OCI-LY7 (cell line): ENCODE data around the gene DNAL1. TPM values are rescaled to one million over a fixed set of nuclear protein-coding genes. Genes with fewer than 3 reads are reported as not detected.

ENCODE experiments used
- BruUV-seq: library from RNA; stranded (reverse); fragments of 400-500 nt; replicated peaks from 2 replicates; lab custom pipeline; 2021; lab: Mats Ljungman, UMichigan
- CTCF ChIA-PET: fragments of 300-600 bp; sonication (Branson Sonifier 250); formaldehyde crosslinking; loops from one replicate; lab custom pipeline; 2022; ENCODE audit warnings: antibody characterized with exemption; ENCODE audit not compliant: unreplicated experiment; lab: Charles Lee
- POLR2A ChIA-PET: fragments of 300-600 bp; sonication (Branson Sonifier 250); formaldehyde crosslinking; loops from one replicate; lab custom pipeline; 2022; ENCODE audit warnings: antibody characterized with exemption; lab: Charles Lee
- DNase-seq: peaks from one replicate; pipeline ENCODE4 v3.0.0-alpha.2; 2015; ENCODE audit warnings: low spot score
- H2AFZ ChIP-seq: fragments of 200-600 bp; sonication (generic), shearing (Covaris generic); 2 replicates; pipeline ENCODE4 v1.6.1; 2014; ENCODE audit warnings: mild to moderate bottlenecking, antibody characterized with exemption, low read length, moderate library complexity
- H3K27ac ChIP-seq: fragments of 200-600 bp; sonication (generic); 2 replicates; pipeline ENCODE4 v1.5.1; 2014; ENCODE audit warnings: mixed run types, low read depth, mild to moderate bottlenecking, moderate library complexity, low read length, inconsistent platforms; ENCODE audit not compliant: poor library complexity, severe bottlenecking
- H3K36me3 ChIP-seq: fragments of 200-600 bp; sonication (generic); 2 replicates; pipeline ENCODE4 v1.6.1; 2014; ENCODE audit warnings: mild to moderate bottlenecking, antibody characterized with exemption, low read length, moderate library complexity, mixed read lengths; ENCODE audit not compliant: insufficient read depth
- H3K4me1 ChIP-seq: fragments of 200-600 bp; sonication (generic); 2 replicates; pipeline ENCODE4 v1.5.1; 2014; ENCODE audit warnings: mild to moderate bottlenecking, low read length; ENCODE audit not compliant: insufficient read depth, poor library complexity, severe bottlenecking
- H3K4me2 ChIP-seq: fragments of 200-600 bp; sonication (generic); 2 replicates; pipeline ENCODE4 v1.6.1; 2014; ENCODE audit warnings: mild to moderate bottlenecking, low read length
- H3K4me3 ChIP-seq: fragments of 200-600 bp; sonication (generic); 2 replicates; pipeline ENCODE4 v1.5.1; 2014; ENCODE audit warnings: mild to moderate bottlenecking, low read depth, low read length; ENCODE audit not compliant: poor library complexity, severe bottlenecking
- H3K79me2 ChIP-seq: fragments of 200-600 bp; sonication (generic); 2 replicates; pipeline ENCODE4 v1.6.1; 2016; ENCODE audit warnings: low read depth, mild to moderate bottlenecking, low read length, moderate library complexity, mixed read lengths; ENCODE audit not compliant: insufficient read depth
- H3K9me2 ChIP-seq: fragments of 200-600 bp; sonication (generic); 2 replicates; pipeline ENCODE4 v1.6.1; 2016; ENCODE audit warnings: mild to moderate bottlenecking, low read length, mixed read lengths; ENCODE audit not compliant: insufficient read depth
- H3K9me3 ChIP-seq: fragments of 200-600 bp; sonication (generic); 2 replicates; pipeline ENCODE4 v1.6.1; 2014; ENCODE audit warnings: mild to moderate bottlenecking, mixed run types, low read length, mixed read lengths
- H4K20me1 ChIP-seq: fragments of 200-600 bp; sonication (generic); 2 replicates; pipeline ENCODE4 v1.6.1; 2014; ENCODE audit warnings: mild to moderate bottlenecking, antibody characterized with exemption, low read length, moderate library complexity, mixed read lengths; ENCODE audit not compliant: insufficient read depth
- EZH2phosphoT487 ChIP-seq: fragments of 200-600 bp; sonication (generic); IDR thresholded peaks from 2 replicates; pipeline ENCODE4 v1.6.1; 2018; ENCODE audit warnings: low read depth, borderline replicate concordance, mild to moderate bottlenecking, mixed run types, antibody characterized with exemption, low read length, moderate library complexity, mixed read lengths
- intact Hi-C: fragments of 100-400 bp; cut with micrococcal nuclease; formaldehyde crosslinking; loops from one replicate; pipeline ENCODE4 v1.10.0; 2022; ENCODE audit not compliant: unreplicated experiment
- total RNA-seq, 2 experiments: library from RNA; depleted of rRNA in 1 of 2; stranded (reverse); fragments of >200 nt in 1 of 2; shearing (Covaris generic) in 1 of 2; gene quantifications; 2 replicates each; pipeline ENCODE4 v1.2.3, GENCODE V29; 2014 to 2022
- TF ChIP-seq, protein P1 (sequence below): fragments of 200-600 bp; sonication (generic); conservative IDR thresholded peaks from 2 replicates; pipeline ENCODE4 v1.5.1; 2014; ENCODE audit warnings: mild to moderate bottlenecking, antibody characterized with exemption, low read length, moderate library complexity, mixed read lengths

The DNAL1 gene
- total RNA-seq, 2 experiments from 2014 or later, result 5.6 to 7.5 TPM

DNA sequence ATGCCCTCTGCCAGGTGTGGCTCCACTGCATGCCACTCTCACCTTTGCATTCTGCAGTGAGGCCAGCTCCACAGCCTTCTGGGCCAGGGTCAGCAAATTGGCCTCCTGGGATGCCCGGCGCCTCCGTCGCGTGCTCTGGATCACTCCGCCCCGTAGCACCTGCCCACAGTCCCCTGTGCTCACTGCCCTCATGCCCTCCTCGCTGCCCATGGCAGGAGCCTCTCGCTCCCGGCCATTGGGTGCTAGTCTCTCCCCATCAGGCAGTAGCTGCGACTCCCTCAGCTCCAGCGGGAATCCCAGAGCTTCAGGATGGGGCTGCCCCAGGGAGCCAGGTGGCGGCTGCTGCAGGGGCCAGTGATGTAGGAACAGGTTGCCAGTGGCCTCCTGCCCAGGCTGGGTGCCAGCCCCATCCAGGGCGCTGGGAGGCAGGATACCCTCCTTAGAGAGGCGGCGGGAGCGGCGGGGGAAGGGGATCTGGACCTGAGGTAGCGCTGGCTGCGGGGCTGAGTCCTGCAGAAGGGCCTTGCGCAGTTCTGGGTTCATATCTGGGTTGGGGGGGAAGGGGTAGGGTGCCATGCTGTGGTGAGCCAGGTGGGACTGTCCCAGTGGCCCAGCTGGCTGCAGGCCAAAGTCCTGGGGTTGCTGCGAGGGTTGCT, 93.9 kb downstream of the DNAL1 start:
- peaks cover 29% of the 10 kb centered on the region for H4K20me1 ChIP-seq
- no peak for DNase-seq
- intact Hi-C loops, result no loop called here
- POLR2A ChIA-PET, result no interaction called here
- H3K4me3 ChIP-seq, result no peak overlapping the region
- no peaks in the 10 kb centered on the region for H3K9me2 ChIP-seq
- H3K9me3 ChIP-seq, result no peaks in the 10 kb centered on the region
- H3K79me2 ChIP-seq, result peaks cover 65% of the 10 kb centered on the region
- H2AFZ ChIP-seq, result no peak overlapping the region
- CTCF ChIA-PET, result no interaction called here
- H3K4me2 ChIP-seq, result no peak overlapping the region
- H3K4me1 ChIP-seq, result peaks cover 31% of the 10 kb centered on the region
- H3K36me3 ChIP-seq, result peaks cover 78% of the 10 kb centered on the region
- BruUV-seq, result no TSS peak
- no peak for TF ChIP-seq EZH2phosphoT487
- TF ChIP-seq, protein P1, sequence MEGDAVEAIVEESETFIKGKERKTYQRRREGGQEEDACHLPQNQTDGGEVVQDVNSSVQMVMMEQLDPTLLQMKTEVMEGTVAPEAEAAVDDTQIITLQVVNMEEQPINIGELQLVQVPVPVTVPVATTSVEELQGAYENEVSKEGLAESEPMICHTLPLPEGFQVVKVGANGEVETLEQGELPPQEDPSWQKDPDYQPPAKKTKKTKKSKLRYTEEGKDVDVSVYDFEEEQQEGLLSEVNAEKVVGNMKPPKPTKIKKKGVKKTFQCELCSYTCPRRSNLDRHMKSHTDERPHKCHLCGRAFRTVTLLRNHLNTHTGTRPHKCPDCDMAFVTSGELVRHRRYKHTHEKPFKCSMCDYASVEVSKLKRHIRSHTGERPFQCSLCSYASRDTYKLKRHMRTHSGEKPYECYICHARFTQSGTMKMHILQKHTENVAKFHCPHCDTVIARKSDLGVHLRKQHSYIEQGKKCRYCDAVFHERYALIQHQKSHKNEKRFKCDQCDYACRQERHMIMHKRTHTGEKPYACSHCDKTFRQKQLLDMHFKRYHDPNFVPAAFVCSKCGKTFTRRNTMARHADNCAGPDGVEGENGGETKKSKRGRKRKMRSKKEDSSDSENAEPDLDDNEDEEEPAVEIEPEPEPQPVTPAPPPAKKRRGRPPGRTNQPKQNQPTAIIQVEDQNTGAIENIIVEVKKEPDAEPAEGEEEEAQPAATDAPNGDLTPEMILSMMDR, result no peak
- H3K27ac ChIP-seq, result no peak overlapping the region

DNA sequence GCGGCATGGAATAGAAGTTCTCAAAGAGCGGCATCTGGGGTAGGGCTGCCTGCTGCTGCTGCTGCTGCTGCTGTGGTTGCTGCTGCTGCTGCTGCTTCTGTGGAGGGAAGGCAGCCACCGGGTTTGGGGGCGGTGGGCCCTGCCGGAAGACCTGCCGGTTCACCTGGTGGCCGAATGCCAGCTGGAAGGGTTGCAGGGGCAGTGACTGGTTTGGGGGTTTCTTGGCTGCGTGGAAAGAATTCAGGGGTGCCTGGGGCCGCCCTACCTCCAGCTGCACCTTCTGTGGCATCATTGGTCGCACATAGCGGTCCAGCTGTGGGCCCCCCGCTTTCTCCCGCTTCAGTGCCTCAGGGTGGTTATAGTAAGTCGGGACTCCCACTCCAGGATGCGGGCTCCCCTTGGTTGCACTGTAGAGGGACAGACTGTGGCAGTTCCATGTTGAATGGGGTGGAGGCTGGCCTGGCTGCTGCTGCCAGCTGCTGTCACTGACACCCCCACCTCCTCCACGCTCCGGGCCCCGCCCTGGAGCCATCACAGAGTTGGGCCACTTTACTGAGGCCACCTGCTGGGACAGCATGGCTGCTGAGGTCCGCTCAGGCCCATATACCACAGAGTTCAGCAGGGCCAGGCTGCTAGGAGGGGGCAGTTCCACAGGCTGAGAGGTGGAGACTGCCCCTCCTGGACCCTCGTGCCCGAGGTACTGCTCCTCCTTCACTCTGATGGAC, 94.5 kb downstream of the DNAL1 start:
- TSS peak; percentile 63 for BruUV-seq
- ChIA-PET CTCF (no interaction called here), POLR2A (interaction anchor here (0.6 kb wide), 1 partner anchor 9 kb away, joined by 3 read pairs; no protein-coding TSS in a partner anchor)
- Histone ChIP-seq H3K36me3 (peaks cover 74% of the 10 kb centered on the region), H3K4me2 (no peak overlapping the region), H3K79me2 (peaks cover 72% of the 10 kb centered on the region), H3K4me1 (peaks cover 37% of the 10 kb centered on the region), H3K9me2 (no peaks in the 10 kb centered on the region), H3K27ac (no peak overlapping the region), H3K9me3 (no peaks in the 10 kb centered on the region), H3K4me3 (no peak overlapping the region), H4K20me1 (peaks cover 32% of the 10 kb centered on the region), H2AFZ (no peak overlapping the region)
- no peak for DNase-seq
- TF ChIP-seq, protein P1, result no peak
- TF ChIP-seq EZH2phosphoT487, result no peak
- intact Hi-C loops, result no loop called here
